Activated T-cell treated with anti-CD3 and anti-CD28 coated beads for 4 hours (primary cell): ENCODE measurements around the gene ZNF235.
A peak's percentile ranks its signal among the peaks of the same experiment; 100 is the strongest.
"Not testable (repeated sequence)": the region's sequence is repeated elsewhere in the genome, so short reads cannot be mapped to it uniquely, and the experiment has no call there.

Experiments
- DNase-seq: peaks from one replicate; pipeline ENCODE4 v3.0.0-alpha.2; 2020

ZNF235 gene

GRCh38 chr19:44304659-44305193 lies at the start of gene ZNF235:
ZNF235 (minus strand) TSS chr19:44305025; CDS start chr19:44303404, 1,621 bp downstream.
- peak; percentile 62 for DNase-seq

- DNase-seq, result no peak
Observed at GRCh38 chr19:44346556-44346955, 41.7 kb upstream of the ZNF235 start.

GRCh38 chr19:44345959-44346358 lies 41.1 kb upstream of the ZNF235 start:
- no peak for DNase-seq

GRCh38 chr19:44344255-44344654 lies 39.4 kb upstream of the ZNF235 start:
- DNase-seq, result no peak

GRCh38 chr19:44341794-44342193 lies 37.0 kb upstream of the ZNF235 start:
- no peak for DNase-seq

- DNase-seq, result not testable (repeated sequence)
Observed at GRCh38 chr19:44334639-44335038, 29.8 kb upstream of the ZNF235 start.

GRCh38 chr19:44332145-44332544 lies 27.3 kb upstream of the ZNF235 start:
- no peak for DNase-seq

GRCh38 chr19:44315883-44316282 lies 11.1 kb upstream of the ZNF235 start:
- no peak for DNase-seq

- DNase-seq, result no peak
Observed at GRCh38 chr19:44313231-44313630, 8.4 kb upstream of the ZNF235 start.

GRCh38 chr19:44308011-44308410 lies 3.2 kb upstream of the ZNF235 start:
- no peak for DNase-seq

- DNase-seq, result no peak
Observed at GRCh38 chr19:44306283-44306682, 1.5 kb upstream of the ZNF235 start.

GRCh38 chr19:44305457-44305856 lies 632 bp upstream of the ZNF235 start:
- no peak for DNase-seq

- DNase-seq, result no peak
Observed at GRCh38 chr19:44303976-44304568, 753 bp downstream of the ZNF235 start.

- DNase-seq, result no peak
Observed at GRCh38 chr19:44303320-44303719, 1.5 kb downstream of the ZNF235 start.

GRCh38 chr19:44284968-44285367 lies 19.9 kb downstream of the ZNF235 start:
- no peak for DNase-seq

GRCh38 chr19:44282846-44283245 lies 22.0 kb downstream of the ZNF235 start:
- DNase-seq, result no peak

- DNase-seq, result no peak
Observed at GRCh38 chr19:44280916-44281315, 23.9 kb downstream of the ZNF235 start.

- DNase-seq, result no peak
Observed at GRCh38 chr19:44278181-44278690, 26.6 kb downstream of the ZNF235 start.

- no peak for DNase-seq
Observed at GRCh38 chr19:44277331-44277730, 27.5 kb downstream of the ZNF235 start.

GRCh38 chr19:44260695-44261446 lies 44.0 kb downstream of the ZNF235 start:
- no peak for DNase-seq

GRCh38 chr19:44260343-44260681 lies 44.5 kb downstream of the ZNF235 start:
- no peak for DNase-seq

- no peak for DNase-seq
Observed at GRCh38 chr19:44258835-44259413, 45.9 kb downstream of the ZNF235 start.

GRCh38 chr19:44258136-44258535 lies 46.7 kb downstream of the ZNF235 start:
- DNase-seq, result no peak
